Endothelial cell of umbilical vein (primary cell): ENCODE measurements around the gene FABP1. TPM values are rescaled to one million over a fixed set of nuclear protein-coding genes. Genes with fewer than 3 reads are reported as not detected.

Experiments
- BruUV-seq: library from RNA; stranded (reverse); fragments of 400-500 nt; replicated peaks from 2 replicates; lab custom pipeline; 2021; lab: Mats Ljungman, UMichigan
- CTCF ChIA-PET: fragments of 300-600, 350-600 bp; sonication (Branson Sonifier 250); formaldehyde crosslinking; loops from one replicate; lab custom pipeline; 2021; ENCODE audit warnings: antibody characterized with exemption, inconsistent platforms; lab: Charles Lee
- POLR2A ChIA-PET: fragments of 300-600, 350-600 bp; sonication (Branson Sonifier 250); formaldehyde crosslinking; loops from one replicate; lab custom pipeline; 2021; ENCODE audit warnings: antibody characterized with exemption, inconsistent platforms; lab: Charles Lee
- DNase-seq: peaks from one replicate; pipeline ENCODE4 v3.0.0-alpha.2; 2011; ENCODE audit warnings: low read depth, low spot score
- FAIRE-seq: peaks from 2 replicates; lab custom pipeline; 2011; peaks lifted over from hg19 to GRCh38; lab: Jason Lieb, UNC
- H2AFZ ChIP-seq: 2 replicates; pipeline ENCODE4 v1.6.0; 2012; ENCODE audit warnings: low read depth, low read length, control low read depth, inconsistent platforms
- H3K27ac ChIP-seq: 2 replicates; pipeline ENCODE4 v1.5.1; 2011; ENCODE audit warnings: low read depth, mild to moderate bottlenecking, control low read depth, low read length, moderate library complexity; ENCODE audit not compliant: insufficient read depth
- H3K27me3 ChIP-seq, 2 experiments: 2 replicates each; pipeline versions ENCODE4 v1.6.0 to v1.6.1; 2011; ENCODE audit warnings: low read length in 2 of 2, mixed read lengths in 1 of 2; ENCODE audit not compliant: control insufficient read depth in 2 of 2, insufficient read depth in 2 of 2
- H3K36me3 ChIP-seq, 2 experiments: 2 replicates in 1 of 2; 3 replicates in 1 of 2; pipeline ENCODE4 v1.5.1; 2011; ENCODE audit warnings: low read length in 2 of 2, mild to moderate bottlenecking in 1 of 2, moderate library complexity in 1 of 2; ENCODE audit not compliant: control insufficient read depth in 2 of 2, insufficient read depth in 2 of 2; ENCODE audit errors: extremely low read depth in 1 of 2
- H3K4me1 ChIP-seq: 3 replicates; pipeline ENCODE4 v1.5.1; 2011; ENCODE audit warnings: mild to moderate bottlenecking, low read length; ENCODE audit not compliant: control insufficient read depth, insufficient read depth; ENCODE audit errors: extremely low read depth
- H3K4me2 ChIP-seq: 2 replicates; pipeline ENCODE4 v1.6.1; 2011; ENCODE audit warnings: low read length, control low read depth, mixed read lengths; ENCODE audit not compliant: insufficient read depth
- H3K4me3 ChIP-seq, 3 experiments: fragments of 200-600 bp in 1 of 3; sonication (generic), shearing (Covaris generic) in 1 of 3; replicated peaks in 1 of 3; 2 replicates each; pipeline ENCODE4 v1.5.1; 2011 to 2016; ENCODE audit warnings: control low read depth in 3 of 3, low read length in 3 of 3, mild to moderate bottlenecking in 2 of 3, inconsistent platforms in 1 of 3, low read depth in 1 of 3, moderate library complexity in 1 of 3; ENCODE audit not compliant: insufficient read depth in 1 of 3
- H3K79me2 ChIP-seq: 2 replicates; pipeline ENCODE4 v1.6.0; 2012; ENCODE audit warnings: low read length, inconsistent platforms; ENCODE audit not compliant: control insufficient read depth, insufficient read depth
- H3K9ac ChIP-seq: replicated peaks from 2 replicates; pipeline ENCODE3; 2011; ENCODE audit warnings: low read length, control low read depth; ENCODE audit not compliant: insufficient read depth; ENCODE audit errors: extremely low read depth
- H3K9me1 ChIP-seq: replicated peaks from 3 replicates; pipeline ENCODE4 v1.6.0; 2011; ENCODE audit warnings: mild to moderate bottlenecking, low read length; ENCODE audit not compliant: control insufficient read depth, insufficient read depth; ENCODE audit errors: extremely low read depth
- H3K9me3 ChIP-seq: replicated peaks from 2 replicates; pipeline ENCODE4 v1.5.1; 2012; ENCODE audit warnings: low read length, inconsistent platforms; ENCODE audit not compliant: control insufficient read depth, insufficient read depth
- H4K20me1 ChIP-seq: replicated peaks from 2 replicates; pipeline ENCODE3; 2011; ENCODE audit warnings: mild to moderate bottlenecking, low read length; ENCODE audit not compliant: control insufficient read depth, insufficient read depth; ENCODE audit errors: extremely low read depth
- CTCF ChIP-seq, 2 donors: IDR thresholded peaks; 1 replicate in 1 of 2; 2 replicates in 1 of 2; pipeline ENCODE4 v1.5.1; 2011; ENCODE audit warnings: low read length in 2 of 2, mild to moderate bottlenecking in 2 of 2, moderate library complexity in 2 of 2, control low read depth in 1 of 2, inconsistent platforms in 1 of 2, low read depth in 1 of 2; ENCODE audit not compliant: insufficient read depth in 1 of 2; ENCODE audit errors: extremely low read depth in 1 of 2
- EZH2 ChIP-seq: IDR thresholded peaks from 2 replicates; pipeline ENCODE4 v1.6.1; 2012; ENCODE audit warnings: borderline replicate concordance, low read depth, mild to moderate bottlenecking, moderate library complexity, low read length, inconsistent platforms; ENCODE audit not compliant: severe bottlenecking
- FOS ChIP-seq: IDR thresholded peaks from 2 replicates; pipeline ENCODE4 v1.6.1; 2011; ENCODE audit warnings: mild to moderate bottlenecking, low read length, moderate library complexity, borderline replicate concordance; ENCODE audit not compliant: insufficient read depth
- GATA2 ChIP-seq: IDR thresholded peaks from 2 replicates; pipeline ENCODE4 v1.7.0; 2011; ENCODE audit warnings: low read depth, mild to moderate bottlenecking, moderate library complexity, mixed read lengths, low read length; ENCODE audit not compliant: insufficient read length, insufficient read depth
- MYC ChIP-seq: IDR thresholded peaks from one replicate; pipeline ENCODE4 v1.6.1; 2011; ENCODE audit warnings: mild to moderate bottlenecking, low read depth, low read length
- POLR2A ChIP-seq: IDR thresholded peaks from 2 replicates; pipeline ENCODE4 v1.6.1; 2012; ENCODE audit warnings: low read depth, mild to moderate bottlenecking, control low read depth, low read length
- POLR2AphosphoS5 ChIP-seq: IDR thresholded peaks from 2 replicates; pipeline ENCODE4 v1.6.1; 2012; ENCODE audit warnings: low read depth, mild to moderate bottlenecking, control low read depth, low read length, moderate library complexity; ENCODE audit not compliant: insufficient read depth
- dilution Hi-C: fragments of 300-500 bp; cut with MboI; formaldehyde crosslinking; loops from one replicate; pipeline ENCODE4 v1.15.0; 2019; ENCODE audit warnings: low sequenced_read_pairs; ENCODE audit not compliant: extremely low pct_ligation_motif_present
- intact Hi-C: fragments of 100-400 bp; cut with micrococcal nuclease; formaldehyde crosslinking; loops from one replicate; pipeline ENCODE4 v1.10.0; 2022
- polyA plus RNA-seq, 4 experiments: library from polyadenylated mRNA; depleted of rRNA in 3 of 4; stranded (reverse) in 3 of 4; unstranded in 1 of 4; fragments of >200 nt; gene quantifications; 2 replicates each; pipeline versions ENCODE4 v1.2.1 to v1.2.3, GENCODE V29; 2011 to 2012; ENCODE audit warnings: missing spikeins in 1 of 4
- total RNA-seq: library from RNA; stranded (reverse); gene quantifications from 2 replicates; pipeline ENCODE4 v1.2.3, GENCODE V29; 2021

Gene FABP1
- total and polyA plus RNA-seq, 2 donors (not counting 3 experiments of a cell fraction or from before 2014, with no cell fraction given): not detected

- TF ChIP-seq GATA2 (no peak), FOS (no peak), CTCF (IDR thresholded peaks at IDR 0.05; ENCODE audit: extremely low read depth in 1 of 2, insufficient read depth in 1 of 2, low read depth in 1 of 2, low read length in 2 of 2) (no peak), POLR2AphosphoS5 (no peak), POLR2A (no peak), MYC (no peak)
- intact Hi-C loops (no loop called here), dilution Hi-C loops (no loop called here)
- DNase-seq: no peak
- Histone ChIP-seq H3K79me2 (no peaks in the 10 kb centered on the region), H3K4me1 (no peaks in the 10 kb centered on the region), H3K9ac (no peak overlapping the region), H3K9me3 (no peaks in the 10 kb centered on the region), H3K4me2 (no peak overlapping the region), H3K9me1 (no peaks in the 10 kb centered on the region), H3K27me3 (no peaks in the 10 kb centered on the region), H3K27ac (no peak overlapping the region), H4K20me1 (no peaks in the 10 kb centered on the region), H3K4me3 (no peak overlapping the region), H2AFZ (no peak overlapping the region), H3K36me3 (no peaks in the 10 kb centered on the region)
- POLR2A ChIA-PET: no interaction called here
- CTCF ChIA-PET: no interaction called here
- FAIRE-seq: no peak
- BruUV-seq: no TSS peak
Observed at GRCh38 chr2:88136817-88137216, 9.0 kb upstream of the FABP1 start.

GRCh38 chr2:88133875-88134274, 6.0 kb upstream of the FABP1 start:
- no TSS peak for BruUV-seq
- H3K27me3 ChIP-seq: no peaks in the 10 kb centered on the region
- no peaks in the 10 kb centered on the region for H3K9me1 ChIP-seq
- no peaks in the 10 kb centered on the region for H3K4me1 ChIP-seq
- POLR2A ChIA-PET: no interaction called here
- H3K4me2 ChIP-seq: no peak overlapping the region
- no peak overlapping the region for H3K27ac ChIP-seq
- no peak for FAIRE-seq
- no peaks in the 10 kb centered on the region for H3K36me3 ChIP-seq
- H2AFZ ChIP-seq: no peak overlapping the region
- DNase-seq: no peak
- TF ChIP-seq POLR2AphosphoS5 (no peak), EZH2 (no peak), MYC (no peak)
- no peak overlapping the region for H3K4me3 ChIP-seq
- H3K9me3 ChIP-seq: no peaks in the 10 kb centered on the region
- H3K9ac ChIP-seq: no peak overlapping the region
- CTCF ChIA-PET: no interaction called here
- no peaks in the 10 kb centered on the region for H4K20me1 ChIP-seq
- H3K79me2 ChIP-seq: no peaks in the 10 kb centered on the region
- dilution Hi-C loops (no loop called here), intact Hi-C loops (no loop called here)
